Renal cortical epithelial cell (primary cell): ENCODE measurements around the gene NUP107. TPM values are rescaled to one million over a fixed set of nuclear protein-coding genes. Genes with fewer than 3 reads are reported as not detected.
"Not testable (repeated sequence)": the region's sequence is repeated elsewhere in the genome, so short reads cannot be mapped to it uniquely, and the experiment has no call there.

Source experiments
- DNase-seq: peaks from one replicate; pipeline ENCODE4 v3.0.0-alpha.2; 2011; ENCODE audit warnings: low read depth
- total RNA-seq: library from RNA; depleted of rRNA; stranded (reverse); fragments of >200 nt; gene quantifications from 2 replicates; pipeline ENCODE4 v1.2.3, GENCODE V29; 2014

The NUP107 gene
- total RNA-seq = 46.8 and 90.3 TPM in 2 replicates

DNA sequence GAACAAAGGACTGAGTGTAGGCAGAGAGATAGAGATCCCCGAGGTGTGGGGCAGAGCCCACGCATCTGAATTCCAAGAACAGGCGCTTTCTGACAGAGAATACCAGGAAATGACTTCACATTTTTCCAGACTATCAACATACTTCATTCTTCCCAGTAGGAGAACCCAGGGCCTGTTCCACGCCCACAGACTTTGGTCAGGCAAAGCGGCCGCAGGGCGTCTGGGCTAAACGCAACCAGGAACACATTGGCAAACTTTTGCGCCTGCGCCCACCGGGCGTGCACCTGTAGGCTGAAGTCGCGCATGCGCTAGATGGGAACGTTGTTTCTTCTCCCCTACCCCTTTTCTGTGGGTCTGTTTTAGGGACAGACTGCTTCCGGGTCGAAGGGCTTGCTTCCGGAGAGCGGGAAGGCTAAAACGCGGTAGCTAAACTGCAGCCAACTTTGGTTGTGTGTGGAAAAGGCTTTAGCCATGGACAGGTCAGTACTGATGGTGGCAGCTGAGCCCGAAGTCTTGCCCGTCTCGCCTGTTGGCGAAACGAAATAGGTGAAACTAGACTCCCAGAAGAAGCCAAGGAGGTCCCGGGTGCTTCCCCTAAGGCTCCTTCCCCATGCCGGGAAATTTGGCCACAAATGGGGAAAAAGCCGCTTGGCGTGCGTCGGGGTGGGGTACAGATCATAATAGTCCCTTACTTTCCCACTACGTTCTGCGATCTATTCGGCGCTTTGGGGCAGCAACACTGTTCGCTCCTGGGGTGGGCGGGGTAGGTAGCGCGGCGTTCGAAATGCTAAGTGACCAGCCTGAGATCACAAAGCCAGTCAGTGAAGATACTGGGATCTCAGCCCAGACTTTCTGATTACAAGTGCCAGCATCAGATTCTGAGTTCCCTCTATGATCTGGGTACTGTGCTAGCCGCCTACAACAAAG is at the start of gene NUP107:
Gene NUP107, plus strand, starts transcription at position 384 of the 927 bp plus-strand sequence. Its CDS starts 88 bp downstream, at position 472.
- DNase-seq = peak; percentile 99

GRCh38 chr12:68637439-68637838 is 49.3 kb upstream of the NUP107 start:
- DNase-seq = not testable (repeated sequence)

- no peak for DNase-seq
Measured at GRCh38 chr12:68638171-68638570, 48.6 kb upstream of the NUP107 start.

DNA sequence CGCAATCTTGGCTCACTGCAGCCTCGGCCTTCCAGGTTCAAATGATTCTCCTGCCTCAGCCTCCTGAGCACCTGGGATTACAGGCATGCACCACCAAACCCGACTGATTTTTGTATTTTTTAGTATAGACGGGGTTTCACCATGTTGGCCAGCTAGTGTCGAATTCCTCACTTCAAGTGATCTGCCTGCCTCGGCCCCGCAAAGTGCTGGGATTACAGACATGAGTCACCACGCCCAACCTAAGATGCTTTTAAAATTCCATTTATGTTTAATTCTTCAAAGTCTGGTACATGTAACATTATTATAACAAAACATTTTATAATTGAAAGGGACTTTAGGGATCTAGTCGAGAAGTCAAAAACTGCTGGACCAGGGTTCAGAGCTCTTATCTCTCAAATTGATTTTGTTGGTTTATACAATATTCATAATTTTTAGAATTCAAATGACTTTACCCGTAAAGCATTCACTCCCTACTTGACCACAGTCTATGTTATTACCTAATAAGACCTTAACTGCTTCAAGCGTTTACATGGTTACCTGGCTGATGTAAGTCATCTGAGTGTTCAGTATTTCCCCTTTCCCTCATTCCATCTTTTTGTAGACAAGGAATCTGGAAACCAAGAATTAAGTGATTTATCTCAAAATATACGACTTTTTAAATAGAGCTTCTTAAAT is 47.9 kb upstream of the NUP107 start:
- no peak for DNase-seq

GRCh38 chr12:68639396-68639767 is 47.4 kb upstream of the NUP107 start:
- no peak for DNase-seq

- no peak for DNase-seq
Measured at GRCh38 chr12:68641138-68641537, 45.6 kb upstream of the NUP107 start.

DNA sequence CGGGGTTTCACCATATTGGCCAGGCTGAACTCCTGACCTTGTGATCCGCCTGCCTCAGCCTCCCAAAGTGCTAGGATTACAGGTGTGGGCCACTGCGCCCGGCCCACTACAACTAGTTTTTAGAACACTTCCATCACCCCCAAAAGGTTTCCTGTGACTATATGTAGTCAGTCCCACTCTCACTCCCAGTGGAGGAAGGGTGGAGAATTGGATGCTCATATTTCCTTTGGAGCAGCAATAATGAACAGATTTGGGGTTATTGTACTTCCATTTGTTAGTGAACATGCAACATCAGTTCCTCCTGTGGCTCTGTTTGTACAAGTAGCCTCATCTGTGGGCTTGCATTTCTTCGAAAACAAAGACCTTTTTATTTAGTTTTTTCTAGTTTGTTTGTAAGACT is 40.3 kb upstream of the NUP107 start:
- DNase-seq = no peak

GRCh38 chr12:68647507-68647906 is 39.3 kb upstream of the NUP107 start:
- no peak for DNase-seq

DNA sequence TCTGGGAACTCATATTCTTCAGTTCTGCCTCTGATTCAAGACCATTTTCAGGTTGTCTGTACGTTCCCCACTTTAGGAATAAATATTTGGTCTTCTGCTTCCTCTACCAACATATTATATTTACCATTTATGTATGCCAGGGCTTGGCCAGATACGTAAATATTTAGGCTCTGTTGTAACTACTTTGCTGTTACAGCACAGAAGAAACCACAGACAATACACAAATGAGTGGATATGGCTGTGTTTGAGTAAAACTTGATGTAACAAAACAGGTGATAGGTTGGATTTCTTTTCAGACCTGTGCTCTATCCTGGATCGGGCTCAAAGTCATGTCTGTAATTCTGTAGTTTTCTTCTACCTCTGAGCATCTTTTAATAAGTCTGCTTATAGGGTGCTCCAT is 38.6 kb upstream of the NUP107 start:
- no peak for DNase-seq

- no peak for DNase-seq
Measured at GRCh38 chr12:68665016-68665569, 21.7 kb upstream of the NUP107 start.

- no peak for DNase-seq
Measured at GRCh38 chr12:68667291-68667690, 19.5 kb upstream of the NUP107 start.

GRCh38 chr12:68667896-68668295 is 18.9 kb upstream of the NUP107 start:
- peak; percentile 27 for DNase-seq

DNA sequence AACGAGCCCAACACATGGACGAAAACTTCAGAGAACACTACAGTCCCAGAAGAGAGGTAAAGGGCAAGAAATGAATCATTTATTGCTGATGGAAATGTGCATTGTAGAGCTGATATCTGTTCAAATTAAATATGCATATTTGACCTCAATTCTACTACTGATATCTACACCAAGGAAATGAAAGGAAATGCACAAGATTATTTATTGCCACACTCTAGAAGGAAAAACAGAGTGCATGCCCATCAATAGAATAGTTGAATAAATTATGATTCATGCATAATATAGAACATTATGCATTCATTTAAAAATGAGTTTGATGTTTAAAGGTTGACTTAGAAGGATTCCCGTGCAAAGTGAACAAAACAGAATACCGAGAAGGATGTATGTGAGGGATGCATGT is 15.6 kb upstream of the NUP107 start:
- no peak for DNase-seq

DNA sequence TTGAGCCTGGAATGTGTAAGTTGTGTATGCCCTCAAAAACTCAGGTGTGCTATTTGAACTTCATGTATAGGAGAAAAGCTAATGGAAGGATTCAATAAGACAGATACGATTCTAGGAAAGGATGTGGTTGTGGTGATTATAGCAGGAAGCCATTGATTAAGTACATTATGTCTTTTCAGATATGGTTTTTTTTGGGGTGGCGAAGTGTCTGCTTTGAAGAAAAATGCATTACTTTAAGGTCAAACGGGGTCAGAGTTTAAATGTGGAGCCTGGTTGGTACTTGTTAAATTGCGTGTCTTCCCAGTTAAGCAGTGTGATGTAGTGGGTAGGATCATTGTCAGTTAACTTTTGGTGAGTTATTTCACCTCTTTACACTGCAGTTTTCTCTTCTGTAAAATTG is 13.0 kb upstream of the NUP107 start:
- DNase-seq = no peak

DNA sequence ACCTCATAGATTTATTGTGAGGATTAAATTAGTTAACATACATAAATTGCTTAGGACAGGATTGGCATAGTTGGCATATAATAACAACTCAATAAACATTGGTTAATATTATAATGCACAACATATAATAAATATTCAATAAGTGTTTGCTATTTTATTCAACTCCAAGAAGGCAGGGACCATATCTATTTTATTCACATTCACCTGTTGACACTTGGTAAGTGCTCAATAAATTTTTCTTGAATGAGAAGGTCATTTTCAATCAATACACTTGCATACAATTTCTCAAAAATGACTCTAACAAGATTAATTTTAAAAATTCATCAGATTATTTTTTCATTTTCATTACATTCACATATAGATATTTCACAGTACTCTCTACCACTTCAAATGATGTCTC is 12.4 kb upstream of the NUP107 start:
- DNase-seq = no peak

GRCh38 chr12:68675101-68675842 is 11.5 kb upstream of the NUP107 start:
- no peak for DNase-seq

GRCh38 chr12:68676854-68677253 is 9.9 kb upstream of the NUP107 start:
- DNase-seq = not testable (repeated sequence)

- no peak for DNase-seq
Measured at GRCh38 chr12:68686262-68686594, 550 bp upstream of the NUP107 start.

DNA sequence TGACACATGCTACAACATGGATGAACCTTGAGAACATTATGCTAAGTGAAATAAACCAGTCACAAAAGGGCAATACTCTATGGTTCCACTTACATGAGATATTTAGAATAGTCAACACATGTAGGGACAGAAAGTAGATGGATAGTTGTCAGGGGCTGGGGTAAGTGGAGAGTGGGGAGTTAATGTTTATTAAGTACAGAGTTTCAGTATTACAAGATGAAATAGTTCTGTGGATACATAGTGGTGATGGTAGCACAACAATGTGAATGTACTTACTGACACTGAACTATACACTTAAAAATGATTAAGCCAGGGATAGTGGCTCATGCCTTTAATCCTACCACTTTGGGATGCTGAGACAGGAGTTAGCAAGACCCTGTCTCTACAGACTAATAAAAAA is 8.7 kb downstream of the NUP107 start:
- DNase-seq = no peak

DNA sequence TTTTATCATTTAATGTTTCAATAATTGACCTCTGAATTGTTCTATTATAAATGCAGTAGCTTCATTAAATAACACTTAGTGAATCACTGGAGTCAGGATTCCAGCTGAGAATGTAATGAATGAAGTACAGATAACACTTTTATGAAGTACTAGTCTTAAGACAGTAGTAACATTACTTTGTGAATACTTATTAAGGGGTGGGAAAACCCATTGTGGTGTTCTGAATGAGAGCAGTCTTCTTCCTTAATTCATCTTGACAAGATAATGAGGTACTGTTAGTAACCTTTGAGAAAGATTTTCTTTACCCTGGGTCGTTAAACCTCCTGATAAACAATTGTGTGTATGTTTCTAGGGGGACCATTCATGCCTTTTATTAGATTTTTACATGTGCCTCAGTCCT is 12.7 kb downstream of the NUP107 start:
- no peak for DNase-seq

DNA sequence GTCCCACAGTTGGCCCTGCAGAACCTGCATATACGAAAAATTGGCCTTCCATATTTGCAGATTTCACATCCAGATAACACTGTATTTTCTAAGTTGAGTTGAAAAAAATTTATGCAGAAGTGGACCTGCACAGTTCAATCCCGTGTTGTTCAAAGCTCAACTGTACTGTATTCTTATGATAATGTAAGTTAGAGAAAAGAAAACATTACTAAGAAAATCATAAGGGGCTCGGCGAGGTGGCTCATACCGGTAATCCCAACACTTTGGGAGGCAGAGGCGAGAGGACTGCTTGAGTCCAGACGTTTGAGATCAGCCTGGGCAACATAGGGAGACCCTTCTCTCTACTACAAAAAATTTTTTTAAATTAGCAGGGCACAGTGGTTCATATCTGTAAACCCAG is 41.0 kb downstream of the NUP107 start:
- no peak for DNase-seq

GRCh38 chr12:68733661-68734071 is 46.9 kb downstream of the NUP107 start:
- no peak for DNase-seq
